Right lobe of liver (tissue), 4 donors: Measurements from ENCODE around the gene C11orf16.

Experiments
- CTCF ChIP-seq, 4 donors: fragments of 200-600 bp in 3 of 4; fragments of 450-650 bp in 1 of 4; IDR thresholded peaks; one replicate each; pipeline versions ENCODE4 v1.5.1 to v1.8.0; 2016 to 2022; ENCODE audit warnings: antibody characterized with exemption in 4 of 4, mild to moderate bottlenecking in 2 of 4
- POLR2A ChIP-seq: fragments of 450-650 bp; IDR thresholded peaks from one replicate; pipeline ENCODE4 v1.6.1; 2017; ENCODE audit warnings: antibody characterized with exemption, mild to moderate bottlenecking
- donor health status: DM: no; HTN: no; CAD: no.
- donor health status: DM: no; HTN: no; CAD: no.
- donor health status: DM: no; HTN: yes; CAD: no.

GRCh38 chr11:8928981-8929615 is 3.6 kb downstream of the C11orf16 start:
- TF ChIP-seq POLR2A, result no peak
- no peak for TF ChIP-seq CTCF (IDR thresholded peaks at IDR 0.05)
